ENCODE data around the gene PTGR3.

GRCh38 chr18:75170022-75170789 is 38.7 kb downstream of the PTGR3 start:
- TF ChIP-seq EP300 (IDR thresholded peaks at IDR 0.05), result no peak
- TF ChIP-seq, protein P1, sequence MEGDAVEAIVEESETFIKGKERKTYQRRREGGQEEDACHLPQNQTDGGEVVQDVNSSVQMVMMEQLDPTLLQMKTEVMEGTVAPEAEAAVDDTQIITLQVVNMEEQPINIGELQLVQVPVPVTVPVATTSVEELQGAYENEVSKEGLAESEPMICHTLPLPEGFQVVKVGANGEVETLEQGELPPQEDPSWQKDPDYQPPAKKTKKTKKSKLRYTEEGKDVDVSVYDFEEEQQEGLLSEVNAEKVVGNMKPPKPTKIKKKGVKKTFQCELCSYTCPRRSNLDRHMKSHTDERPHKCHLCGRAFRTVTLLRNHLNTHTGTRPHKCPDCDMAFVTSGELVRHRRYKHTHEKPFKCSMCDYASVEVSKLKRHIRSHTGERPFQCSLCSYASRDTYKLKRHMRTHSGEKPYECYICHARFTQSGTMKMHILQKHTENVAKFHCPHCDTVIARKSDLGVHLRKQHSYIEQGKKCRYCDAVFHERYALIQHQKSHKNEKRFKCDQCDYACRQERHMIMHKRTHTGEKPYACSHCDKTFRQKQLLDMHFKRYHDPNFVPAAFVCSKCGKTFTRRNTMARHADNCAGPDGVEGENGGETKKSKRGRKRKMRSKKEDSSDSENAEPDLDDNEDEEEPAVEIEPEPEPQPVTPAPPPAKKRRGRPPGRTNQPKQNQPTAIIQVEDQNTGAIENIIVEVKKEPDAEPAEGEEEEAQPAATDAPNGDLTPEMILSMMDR (IDR thresholded peaks at IDR 0.05), result no peak
- no peak for TF ChIP-seq POLR2A (IDR thresholded peaks at IDR 0.05)
- TF ChIP-seq POLR2AphosphoS5 (IDR thresholded peaks at IDR 0.05), result no peak
